HG03342 (cell line): Measurements from ENCODE around the gene MYL7.
"Not testable (repeated sequence)": the region's sequence is repeated elsewhere in the genome, so short reads cannot be mapped to it uniquely, and the experiment has no call there.

Source experiments
- ATAC-seq: cut with Tn5 transposase; IDR thresholded peaks from one replicate; pipeline ENCODE4 v1.9.1; 2021; ENCODE audit warnings: mild to moderate bottlenecking, moderate library complexity; ENCODE audit not compliant: unreplicated experiment

Gene MYL7

GRCh38 chr7:44141221-44141850 is at the start of gene MYL7:
MYL7 (minus strand) TSS chr7:44141332; CDS start chr7:44141305, 27 bp downstream.
- no peak for ATAC-seq

GRCh38 chr7:44189993-44190872 is 49.1 kb upstream of the MYL7 start:
- no peak for ATAC-seq

GRCh38 chr7:44189286-44189992 is 48.3 kb upstream of the MYL7 start, which contains the start of gene GCK:
GCK (minus strand) TSS chr7:44189439; CDS start chr7:44188953, 486 bp downstream.
- ATAC-seq: no peak

- no peak for ATAC-seq
These were observed 47.5 kb upstream of the MYL7 start for GRCh38 chr7:44188480-44189225.

- no peak for ATAC-seq
These were observed 46.7 kb upstream of the MYL7 start for GRCh38 chr7:44187636-44188416.

GRCh38 chr7:44186736-44187135 is 45.6 kb upstream of the MYL7 start:
- ATAC-seq: no peak

GRCh38 chr7:44185729-44186128 is 44.6 kb upstream of the MYL7 start:
- no peak for ATAC-seq

- no peak for ATAC-seq
These were observed 43.8 kb upstream of the MYL7 start for GRCh38 chr7:44184873-44185446.

GRCh38 chr7:44184206-44184872 is 43.2 kb upstream of the MYL7 start:
- ATAC-seq: no peak

- ATAC-seq: no peak
These were observed 42.3 kb upstream of the MYL7 start for GRCh38 chr7:44183386-44183785.

- no peak for ATAC-seq
These were observed 41.7 kb upstream of the MYL7 start for GRCh38 chr7:44182827-44183226.

GRCh38 chr7:44180631-44181030 is 39.5 kb upstream of the MYL7 start:
- ATAC-seq: no peak

- no peak for ATAC-seq
These were observed 36.5 kb upstream of the MYL7 start for GRCh38 chr7:44177570-44178131.

GRCh38 chr7:44176486-44176885 is 35.4 kb upstream of the MYL7 start:
- ATAC-seq: no peak

- no peak for ATAC-seq
These were observed 34.6 kb upstream of the MYL7 start for GRCh38 chr7:44175730-44176129.

GRCh38 chr7:44174694-44174948 is 33.5 kb upstream of the MYL7 start:
- not testable (repeated sequence) for ATAC-seq

GRCh38 chr7:44173911-44174693 is 33.0 kb upstream of the MYL7 start:
- no peak for ATAC-seq

GRCh38 chr7:44172803-44173424 is 31.8 kb upstream of the MYL7 start:
- ATAC-seq: no peak
